ENCODE data around the gene JMJD1C. TPM values are rescaled to one million over a fixed set of nuclear protein-coding genes. Genes with fewer than 3 reads are reported as not detected.

The JMJD1C gene
- total RNA-seq, 1 experiment from 2014 or later = 180 TPM

- Mint-ChIP-seq H3K27me3 (ENCODE audit: low read depth) (no peaks in the 10 kb centered on the region), H3K4me1 (peaks cover 53% of the 10 kb centered on the region), H3K4me3 (0 out of 2 replicates have a peak overlapping the region, but pooled peaks have one; percentile 9), H3K9me3 (no peaks in the 10 kb centered on the region), H3K27ac (peak overlapping the region; percentile 28; the same call in 1 of the 2 replicates), H3K36me3 (peaks cover 18% of the 10 kb centered on the region)
- no peak for TF ChIP-seq ATF6 (CRISPR knock-in tag; IDR thresholded peaks at IDR 0.05)
- no peak for TF ChIP-seq FOXP4 (CRISPR knock-in tag; IDR thresholded peaks at IDR 0.05)
- no peak for TF ChIP-seq MAX (CRISPR knock-in tag; IDR thresholded peaks at IDR 0.05)
- no peak for TF ChIP-seq RORB (CRISPR knock-in tag; IDR thresholded peaks at IDR 0.05)
- TF ChIP-seq GRHL2 (CRISPR knock-in tag; IDR thresholded peaks at IDR 0.05; ENCODE audit: insufficient replicate concordance, severe bottlenecking) = no peak
- TF ChIP-seq JUN (CRISPR knock-in tag; IDR thresholded peaks at IDR 0.05) = no peak
- TF ChIP-seq ESRRA (CRISPR knock-in tag; IDR thresholded peaks at IDR 0.05; ENCODE audit: borderline replicate concordance) = no peak
- no peak for TF ChIP-seq ZBTB21 (CRISPR knock-in tag; IDR thresholded peaks at IDR 0.05; ENCODE audit: borderline replicate concordance)
- TF ChIP-seq ZNF423 (CRISPR knock-in tag; IDR thresholded peaks at IDR 0.05) = no peak
- TF ChIP-seq ZNF317 (CRISPR knock-in tag; IDR thresholded peaks at IDR 0.05; ENCODE audit: borderline replicate concordance, low read depth) = no peak
- TF ChIP-seq HMGXB4 (CRISPR knock-in tag; IDR thresholded peaks at IDR 0.05) = no peak
- ATAC-seq (no peak), DNase-seq (ENCODE audit: low spot score) (no peak)
- CTCF ChIA-PET = no interaction called here
- POLR2A ChIA-PET = no interaction called here
Observed at GRCh38 chr10:63219749-63220148, 246.0 kb downstream of the JMJD1C start.

GRCh38 chr10:63217120-63217605 is 248.6 kb downstream of the JMJD1C start:
- POLR2A ChIA-PET = no interaction called here
- peaks cover 37% of the 10 kb centered on the region for H3K36me3 Mint-ChIP-seq
- peaks cover 44% of the 10 kb centered on the region for H3K4me1 Mint-ChIP-seq
- DNase-seq (ENCODE audit: low spot score) (no peak), ATAC-seq (peak; percentile 73)
- CTCF ChIA-PET = no interaction called here
- H3K4me3 Mint-ChIP-seq = no peak overlapping the region
- H3K9me3 Mint-ChIP-seq = no peaks in the 10 kb centered on the region
- no peak overlapping the region for H3K27ac Mint-ChIP-seq
- TF ChIP-seq RELA (CRISPR knock-in tag; IDR thresholded peaks at IDR 0.05; ENCODE audit: borderline replicate concordance) = no peak
- peak; percentile 36; the same call in 1 of the 2 replicates for TF ChIP-seq CTCF (IDR thresholded peaks at IDR 0.05)
- H3K27me3 Mint-ChIP-seq (ENCODE audit: low read depth) = no peaks in the 10 kb centered on the region

GRCh38 chr10:63214571-63214970 is 251.2 kb downstream of the JMJD1C start:
- Mint-ChIP-seq H3K27me3 (ENCODE audit: low read depth) (no peaks in the 10 kb centered on the region), H3K4me3 (no peak overlapping the region), H3K36me3 (peaks cover 54% of the 10 kb centered on the region), H3K4me1 (peaks cover 38% of the 10 kb centered on the region), H3K9me3 (peaks cover 3% of the 10 kb centered on the region; the same call in 1 of the 2 replicates), H3K27ac (no peak overlapping the region)
- ATAC-seq = no peak
- ChIA-PET CTCF (no interaction called here), POLR2A (no interaction called here)
- no peak for DNase-seq (ENCODE audit: low spot score)
- TF ChIP-seq ZNF396 (CRISPR knock-in tag; IDR thresholded peaks at IDR 0.05; ENCODE audit: borderline replicate concordance) = no peak
- no peak for TF ChIP-seq STAT6 (CRISPR knock-in tag; conservative IDR thresholded peaks at IDR 0.05; ENCODE audit: low read depth)
- TF ChIP-seq ZNF671 (CRISPR knock-in tag; IDR thresholded peaks at IDR 0.05) = no peak
- TF ChIP-seq GRHL2 (CRISPR knock-in tag; IDR thresholded peaks at IDR 0.05; ENCODE audit: insufficient replicate concordance, severe bottlenecking) = no peak
- no peak for TF ChIP-seq ZNF423 (CRISPR knock-in tag; IDR thresholded peaks at IDR 0.05)
- TF ChIP-seq ERG (CRISPR knock-in tag; IDR thresholded peaks at IDR 0.05) = no peak
- TF ChIP-seq GABPB1 (CRISPR knock-in tag; IDR thresholded peaks at IDR 0.05) = no peak
- TF ChIP-seq IRF2 (CRISPR knock-in tag; IDR thresholded peaks at IDR 0.05; ENCODE audit: borderline replicate concordance, low read depth) = no peak
- no peak for TF ChIP-seq ZNF232 (CRISPR knock-in tag; IDR thresholded peaks at IDR 0.05)
- TF ChIP-seq NFE2L1 (CRISPR knock-in tag; IDR thresholded peaks at IDR 0.05) = no peak
